ENCODE results near the gene SOCS6. TPM values are rescaled to one million over a fixed set of nuclear protein-coding genes. Genes with fewer than 3 reads are reported as not detected.

SOCS6 gene
- total RNA-seq, 1 donor from 2014 or later, result 23.7 TPM

GRCh38 chr18:70279470-70279869 is 9.4 kb upstream of the SOCS6 start:
- no peak overlapping the region for H3K27ac Mint-ChIP-seq (ENCODE audit: unreplicated experiment)
- DNase-seq (ENCODE audit: low spot score), result no peak
- no peaks in the 10 kb centered on the region for H3K9me3 Mint-ChIP-seq (ENCODE audit: unreplicated experiment)

GRCh38 chr18:70280007-70280925 is 8.6 kb upstream of the SOCS6 start:
- Mint-ChIP-seq H3K4me3 (ENCODE audit: unreplicated experiment) (no peak overlapping the region), H3K36me3 (ENCODE audit: low read depth, unreplicated experiment) (no peaks in the 10 kb centered on the region), H3K27me3 (ENCODE audit: unreplicated experiment) (peaks cover 2% of the 10 kb centered on the region), H3K4me1 (ENCODE audit: unreplicated experiment) (peaks cover 1% of the 10 kb centered on the region), H3K27ac (ENCODE audit: unreplicated experiment) (no peak overlapping the region), H3K9me3 (ENCODE audit: unreplicated experiment) (no peaks in the 10 kb centered on the region)
- DNase-seq (ENCODE audit: low spot score), result no peak
- no peak for TF ChIP-seq CTCF (IDR thresholded peaks at IDR 0.05; ENCODE audit: unreplicated experiment)

More at GRCh38 chr18:70279470-70279869, 9.4 kb upstream of the SOCS6 start:
- Mint-ChIP-seq H3K4me3 (ENCODE audit: unreplicated experiment) (no peak overlapping the region), H3K27me3 (ENCODE audit: unreplicated experiment) (peaks cover 2% of the 10 kb centered on the region), H3K36me3 (ENCODE audit: low read depth, unreplicated experiment) (no peaks in the 10 kb centered on the region), H3K4me1 (ENCODE audit: unreplicated experiment) (no peaks in the 10 kb centered on the region)
- TF ChIP-seq CTCF (IDR thresholded peaks at IDR 0.05; ENCODE audit: unreplicated experiment), result no peak

GRCh38 chr18:70284976-70285620 is 3.7 kb upstream of the SOCS6 start:
- Mint-ChIP-seq H3K36me3 (ENCODE audit: low read depth, unreplicated experiment) (peaks cover 4% of the 10 kb centered on the region), H3K4me1 (ENCODE audit: unreplicated experiment) (peaks cover 8% of the 10 kb centered on the region), H3K4me3 (ENCODE audit: unreplicated experiment) (no peak overlapping the region), H3K9me3 (ENCODE audit: unreplicated experiment) (no peaks in the 10 kb centered on the region), H3K27me3 (ENCODE audit: unreplicated experiment) (peaks cover 8% of the 10 kb centered on the region), H3K27ac (ENCODE audit: unreplicated experiment) (no peak overlapping the region)
- DNase-seq (ENCODE audit: low spot score), result no peak
- no peak for TF ChIP-seq CTCF (IDR thresholded peaks at IDR 0.05; ENCODE audit: unreplicated experiment)

GRCh38 chr18:70287731-70288130 is 1.1 kb upstream of the SOCS6 start:
- Mint-ChIP-seq H3K27ac (ENCODE audit: unreplicated experiment) (no peak overlapping the region), H3K4me3 (ENCODE audit: unreplicated experiment) (peak overlapping the region; percentile 84), H3K4me1 (ENCODE audit: unreplicated experiment) (peaks cover 24% of the 10 kb centered on the region), H3K9me3 (ENCODE audit: unreplicated experiment) (no peaks in the 10 kb centered on the region), H3K27me3 (ENCODE audit: unreplicated experiment) (peaks cover 6% of the 10 kb centered on the region), H3K36me3 (ENCODE audit: low read depth, unreplicated experiment) (peaks cover 4% of the 10 kb centered on the region)
- DNase-seq (ENCODE audit: low spot score), result no peak
- no peak for TF ChIP-seq CTCF (IDR thresholded peaks at IDR 0.05; ENCODE audit: unreplicated experiment)

Measured in endothelial cell (in vitro differentiated cells).